ENCODE results near the gene IFNAR2.
"Not testable (repeated sequence)": the region's sequence is repeated elsewhere in the genome, so short reads cannot be mapped to it uniquely, and the experiment has no call there.

The IFNAR2 gene

DNA sequence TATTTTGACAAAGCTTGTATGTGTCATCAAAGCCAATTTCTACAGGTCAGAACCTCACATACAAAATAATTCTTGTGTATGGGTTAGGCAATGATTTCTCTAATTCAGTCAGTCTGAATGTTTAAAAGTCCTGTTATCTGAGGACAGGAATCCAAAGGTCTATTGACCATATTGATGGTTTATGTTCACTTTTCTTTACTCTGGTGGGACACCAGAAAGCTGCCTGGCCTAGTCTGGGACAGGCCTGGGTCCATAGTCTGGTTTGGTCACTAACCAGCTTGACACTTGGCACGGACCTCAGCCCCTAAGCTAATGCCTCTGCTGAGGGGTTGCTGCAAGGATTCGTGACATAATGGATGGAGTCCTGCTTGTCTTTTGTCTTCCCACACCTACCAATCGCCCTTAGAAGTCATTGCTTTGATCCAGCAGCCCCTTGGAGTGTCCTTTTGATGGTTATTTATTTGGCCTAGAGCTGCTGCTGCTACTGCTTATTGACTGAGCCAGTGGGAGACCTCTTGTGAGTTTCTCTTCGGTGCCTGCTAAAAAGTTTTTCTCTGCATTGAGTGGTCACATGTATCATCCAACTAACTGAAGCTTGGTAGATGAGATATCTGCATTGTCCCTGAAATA lies 15.7 kb downstream of the IFNAR2 start:
- no peak for DNase-seq

- no peak for DNase-seq
These were observed 16.8 kb downstream of the IFNAR2 start for GRCh38 chr21:33246506-33246905.

GRCh38 chr21:33246963-33247362 lies 17.2 kb downstream of the IFNAR2 start:
- no peak for DNase-seq

DNA sequence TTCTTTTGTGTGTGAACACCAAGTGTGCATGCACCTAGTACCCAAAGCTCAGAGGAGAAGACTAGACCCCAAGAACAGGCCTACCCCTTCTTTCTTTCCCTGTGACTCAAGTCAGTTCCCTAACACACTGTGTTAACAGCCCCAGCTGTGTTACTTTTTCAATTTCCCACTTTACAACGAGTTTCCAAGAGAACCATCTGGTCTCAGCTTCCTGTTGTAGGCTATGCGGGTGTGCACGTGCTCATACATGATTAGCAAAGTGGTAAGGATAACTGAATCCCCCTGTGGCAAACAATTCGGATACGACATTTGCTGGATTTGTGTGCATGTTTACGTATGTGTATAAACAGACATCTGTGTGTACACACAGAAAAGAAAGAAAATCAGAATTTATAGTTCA lies 17.9 kb downstream of the IFNAR2 start:
- no peak for DNase-seq

- DNase-seq, result no peak
These were observed 19.7 kb downstream of the IFNAR2 start for GRCh38 chr21:33249331-33250002.

GRCh38 chr21:33251119-33251518 lies 21.4 kb downstream of the IFNAR2 start:
- DNase-seq, result no peak

GRCh38 chr21:33253382-33253781 lies 23.6 kb downstream of the IFNAR2 start:
- not testable (repeated sequence) for DNase-seq

DNA sequence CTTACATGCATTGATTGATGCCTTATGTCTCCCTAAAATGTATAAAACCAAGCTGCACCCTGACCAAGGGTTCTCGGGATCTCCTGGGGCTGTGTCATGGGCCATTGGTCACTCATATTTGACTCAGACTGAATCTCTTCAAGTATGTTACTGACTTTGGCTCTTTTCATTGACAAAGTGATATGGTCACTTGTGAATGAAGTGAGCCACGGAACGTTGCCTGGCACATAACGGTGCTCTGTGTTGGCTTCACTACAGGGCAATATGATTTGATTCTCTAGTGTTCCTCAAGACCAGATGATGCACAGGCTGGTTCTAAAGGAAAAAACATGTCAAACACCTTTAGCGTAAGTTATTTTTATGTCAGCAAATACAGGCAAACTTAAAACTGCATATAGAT lies 25.0 kb downstream of the IFNAR2 start:
- no peak for DNase-seq

- DNase-seq, result no peak
These were observed 25.7 kb downstream of the IFNAR2 start for GRCh38 chr21:33255404-33255803.

GRCh38 chr21:33256019-33256418 lies 26.3 kb downstream of the IFNAR2 start:
- no peak for DNase-seq

DNA sequence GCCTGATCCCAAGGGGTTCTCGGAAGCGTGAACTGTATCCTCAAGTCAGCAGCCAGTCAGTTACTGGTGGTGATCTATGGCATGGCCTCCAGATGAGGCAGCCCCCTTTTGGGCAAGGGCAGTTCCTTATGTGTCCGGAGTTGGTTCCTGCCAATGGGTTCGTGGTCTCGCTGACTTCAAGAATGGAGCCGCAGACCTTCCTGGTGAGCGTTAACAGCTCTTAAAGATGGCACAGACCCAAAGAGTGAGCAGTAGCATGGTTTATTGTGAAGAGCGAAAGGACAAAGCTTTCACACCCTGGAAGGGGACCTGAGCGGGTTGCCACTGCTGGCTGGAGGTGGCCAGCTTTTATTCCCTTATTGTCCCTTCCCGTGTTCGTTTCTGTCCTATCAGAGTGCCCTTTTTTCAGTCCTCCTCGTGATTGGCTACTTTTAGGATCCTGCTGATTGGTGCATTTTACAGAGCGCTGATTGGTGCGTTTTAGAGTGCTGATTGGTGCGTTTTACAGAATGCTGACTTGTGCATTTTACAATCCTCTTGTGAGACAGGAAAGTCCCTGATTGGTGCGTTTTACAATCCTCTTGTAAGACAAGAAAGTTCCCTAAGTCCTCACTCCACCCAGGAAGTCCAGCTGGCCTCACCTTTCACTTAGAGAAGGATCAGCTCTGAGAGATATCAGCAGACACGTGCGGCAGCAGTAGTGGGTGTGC lies 27.5 kb downstream of the IFNAR2 start:
- DNase-seq, result no peak

GRCh38 chr21:33258475-33258874 lies 28.7 kb downstream of the IFNAR2 start:
- DNase-seq, result no peak

- DNase-seq, result no peak
These were observed 29.7 kb downstream of the IFNAR2 start for GRCh38 chr21:33259428-33259827.

GRCh38 chr21:33259995-33260394 lies 30.3 kb downstream of the IFNAR2 start:
- no peak for DNase-seq

DNA sequence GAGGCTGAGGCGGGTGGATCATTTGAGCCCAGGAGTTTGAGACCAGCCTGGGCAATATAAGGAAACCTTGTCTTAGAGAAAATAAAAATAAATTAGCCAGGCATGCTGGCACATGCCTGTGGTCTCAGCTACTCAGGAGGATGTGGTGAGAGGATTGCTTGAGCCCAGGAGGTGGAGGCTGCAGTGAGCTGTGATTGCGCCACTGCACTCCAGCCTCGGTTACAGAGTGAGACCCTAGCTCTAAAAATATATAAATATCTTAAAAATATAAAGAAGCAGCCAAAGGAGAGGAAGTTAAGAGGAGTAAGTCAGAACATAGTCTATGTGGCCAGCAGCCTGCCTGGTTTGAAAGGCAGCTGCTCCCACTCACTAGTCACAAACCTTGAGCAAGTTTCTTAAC lies 31.9 kb downstream of the IFNAR2 start:
- DNase-seq, result no peak

GRCh38 chr21:33262921-33263320 lies 33.2 kb downstream of the IFNAR2 start:
- DNase-seq, result no peak

DNA sequence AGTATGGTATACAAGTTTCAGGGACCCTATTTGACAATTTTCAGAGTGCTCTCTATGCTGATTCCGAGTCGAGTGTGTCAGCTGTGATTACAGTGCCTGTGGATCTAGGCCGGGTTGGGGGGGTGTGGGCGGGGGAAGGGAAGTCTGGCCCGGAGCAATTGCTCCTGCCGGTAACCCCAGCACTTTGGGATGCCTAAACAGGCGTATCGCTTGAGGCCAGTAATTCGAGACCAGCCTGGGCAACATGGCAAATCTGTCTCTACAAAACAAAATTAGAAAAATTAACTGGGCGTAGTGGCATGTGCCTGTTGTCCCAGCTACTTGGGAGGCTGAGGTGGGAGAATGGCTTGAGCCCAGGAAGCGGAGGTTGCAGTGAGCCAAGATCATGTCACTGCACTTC lies 34.8 kb downstream of the IFNAR2 start:
- no peak for DNase-seq

- peak; percentile 25 for DNase-seq
These were observed 35.9 kb downstream of the IFNAR2 start for GRCh38 chr21:33265664-33266049.

- peak; percentile 62 for DNase-seq
These were observed 36.5 kb downstream of the IFNAR2 start, which contains the start of gene IL10RB for GRCh38 chr21:33266050-33266788. TSS of gene IL10RB (plus strand) at chr21:33266367. CDS start at chr21:33266466, 99 bp downstream.

DNA sequence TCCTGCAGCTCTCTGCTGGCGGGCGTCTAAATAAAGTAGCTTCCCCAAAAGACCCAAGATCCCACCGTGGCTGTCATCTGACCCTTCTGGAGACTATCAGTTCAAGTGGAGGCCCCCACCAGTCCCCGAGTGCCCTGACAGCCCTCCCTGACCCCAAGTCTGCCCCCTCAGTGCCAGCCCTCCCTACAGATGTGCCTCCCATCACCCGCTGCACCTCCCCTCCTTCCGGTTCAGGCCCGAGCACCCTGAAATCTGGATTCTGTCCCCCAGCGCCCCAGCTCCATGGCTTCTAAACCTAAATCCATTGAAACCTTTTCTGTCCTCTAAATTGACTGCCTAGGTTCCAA lies 37.0 kb downstream of the IFNAR2 start:
- peak; percentile 15 for DNase-seq

- DNase-seq, result no peak
These were observed 37.5 kb downstream of the IFNAR2 start for GRCh38 chr21:33267250-33267649.

DNA sequence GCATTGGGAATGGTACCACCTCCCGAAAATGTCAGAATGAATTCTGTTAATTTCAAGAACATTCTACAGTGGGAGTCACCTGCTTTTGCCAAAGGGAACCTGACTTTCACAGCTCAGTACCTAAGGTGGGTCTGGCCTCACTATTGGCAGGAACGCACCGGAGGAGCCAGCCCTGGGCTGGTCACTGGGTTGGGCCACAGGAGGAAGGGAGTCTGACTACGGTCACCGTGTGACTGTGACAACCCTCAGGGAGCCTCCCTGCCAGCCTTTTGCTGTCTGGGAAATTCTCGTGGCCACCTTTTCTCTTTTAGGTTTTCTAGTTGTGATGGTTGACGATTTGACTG lies 38.6 kb downstream of the IFNAR2 start:
- DNase-seq, result no peak

DNA sequence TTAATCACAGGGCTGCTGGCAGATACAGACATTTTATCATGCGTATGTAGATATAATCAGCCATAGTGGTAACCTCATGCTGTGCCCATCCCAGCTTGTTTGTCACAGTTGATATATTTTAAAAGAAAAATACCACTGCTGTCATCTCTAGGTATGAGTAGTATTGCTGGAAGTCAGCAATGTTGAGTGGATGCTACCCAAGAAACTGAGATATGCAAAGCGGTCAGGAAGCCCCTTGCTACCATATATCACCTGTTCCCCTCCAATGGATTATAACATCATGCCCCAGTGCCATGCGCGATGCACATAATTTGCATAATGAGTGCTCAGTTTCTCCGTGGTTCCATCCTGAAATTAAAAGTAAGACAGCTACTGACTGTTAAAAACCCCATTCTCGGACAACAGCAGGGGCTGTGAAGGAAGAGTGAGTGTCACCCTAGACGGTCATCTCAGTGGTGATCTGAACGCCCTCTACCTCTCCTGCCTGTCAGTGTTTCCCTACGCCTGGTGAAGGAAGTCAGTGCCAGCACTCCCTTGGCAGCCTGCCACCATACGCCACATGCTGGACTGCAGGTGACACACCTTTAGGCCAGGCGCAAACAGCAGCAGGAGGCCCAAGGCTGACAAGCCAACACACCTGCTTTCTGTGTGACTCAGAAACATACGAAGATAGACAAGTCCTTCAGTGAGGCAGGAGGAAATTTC lies 39.2 kb downstream of the IFNAR2 start:
- peak; percentile 35 for DNase-seq

Data from effector CD4-positive, alpha-beta T cell (primary cell).